GM12878 (cell line): ENCODE measurements around the gene PSPC1. TPM values are rescaled to one million over a fixed set of nuclear protein-coding genes. Genes with fewer than 3 reads are reported as not detected.

Source experiments
- ATAC-seq: fragments of 200-7000 bp; cut with Tn5 transposase; 3 replicates; pipeline ENCODE4 v1.9.1; 2020; ENCODE audit warnings: mild to moderate bottlenecking, moderate library complexity
- BruUV-seq: library from RNA; stranded (reverse); fragments of 400-500 nt; replicated peaks from 2 replicates; lab custom pipeline; 2021; lab: Mats Ljungman, UMichigan
- CTCF ChIA-PET: fragments of 300-600 bp; sonication (Branson Sonifier 250); formaldehyde crosslinking; extraction: SDS; loops from one replicate; lab custom pipeline; 2021; ENCODE audit warnings: inconsistent platforms; lab: Yijun Ruan, JAX
- POLR2A ChIA-PET: fragments of 350-600 bp; formaldehyde crosslinking; extraction: SDS; loops from one replicate; lab custom pipeline; 2021; ENCODE audit warnings: inconsistent platforms; lab: Charles Lee
- RAD21 ChIA-PET: fragments of 300-600 bp; sonication (Branson Sonifier 250); formaldehyde crosslinking; loops from one replicate; lab custom pipeline; 2023; ENCODE audit warnings: antibody characterized with exemption; ENCODE audit not compliant: unreplicated experiment; lab: Charles Lee
- SMC1A ChIA-PET: fragments of 300-600 bp; sonication (Branson Sonifier 250); formaldehyde crosslinking; loops from one replicate; lab custom pipeline; 2023; ENCODE audit not compliant: unreplicated experiment, uncharacterized antibody; lab: Charles Lee
- DNase-seq: peaks from one replicate; pipeline ENCODE4 v3.0.0-alpha.2; 2011; ENCODE audit warnings: low read depth, low spot score
- FAIRE-seq: peaks from 3 replicates; lab custom pipeline; 2011; peaks lifted over from hg19 to GRCh38; lab: Jason Lieb, UNC
- H2AFZ ChIP-seq: 2 replicates; pipeline ENCODE4 v1.6.0; 2011; ENCODE audit warnings: low read depth, low read length, control low read depth; ENCODE audit not compliant: control insufficient read depth
- H3K27ac ChIP-seq: 2 replicates; pipeline ENCODE4 v1.5.1; 2011; ENCODE audit warnings: control low read depth; ENCODE audit not compliant: control insufficient read depth, insufficient read depth
- H3K27me3 ChIP-seq, 2 experiments: replicated peaks in 1 of 2; 2 replicates each; pipeline versions ENCODE4 v1.6.0 to v1.6.1; 2011; ENCODE audit warnings: low read length in 1 of 2; ENCODE audit not compliant: control insufficient read depth in 2 of 2, insufficient read depth in 2 of 2
- H3K36me3 ChIP-seq, 2 experiments: 2 replicates each; pipeline ENCODE4 v1.5.1; 2011; ENCODE audit warnings: low read length in 1 of 2; ENCODE audit not compliant: control insufficient read depth in 2 of 2, insufficient read depth in 2 of 2
- H3K4me1 ChIP-seq: 2 replicates; pipeline ENCODE4 v1.6.1; 2011; ENCODE audit warnings: mild to moderate bottlenecking, low read length, moderate library complexity, mixed read lengths; ENCODE audit not compliant: control insufficient read depth, insufficient read depth
- H3K4me2 ChIP-seq: 2 replicates; pipeline ENCODE4 v1.6.0; 2011; ENCODE audit warnings: control low read depth; ENCODE audit not compliant: control insufficient read depth, insufficient read depth
- H3K4me3 ChIP-seq: fragments of 200-600 bp; sonication (generic); 2 replicates; pipeline ENCODE4 v1.5.1; 2016
- H3K79me2 ChIP-seq: 2 replicates; pipeline ENCODE4 v1.6.0; 2011; ENCODE audit warnings: low read length; ENCODE audit not compliant: control insufficient read depth, insufficient read depth
- H3K9ac ChIP-seq: 2 replicates; pipeline ENCODE4 v1.8.0; 2011; ENCODE audit warnings: low read length, control low read depth, mixed read lengths; ENCODE audit not compliant: control insufficient read depth, insufficient read depth
- H3K9me3 ChIP-seq: replicated peaks from 3 replicates; pipeline ENCODE4 v1.5.1; 2011; ENCODE audit warnings: mild to moderate bottlenecking, low read length; ENCODE audit not compliant: control insufficient read depth, insufficient read depth
- H4K20me1 ChIP-seq: 2 replicates; pipeline ENCODE4 v1.6.0; 2011; ENCODE audit not compliant: control insufficient read depth, insufficient read depth
- ASH2L ChIP-seq: fragments of 300-600, 200-600 bp; sonication (generic); IDR thresholded peaks from 2 replicates; pipeline ENCODE4 v1.6.1; 2017; ENCODE audit warnings: low read depth, mild to moderate bottlenecking, borderline replicate concordance
- BACH1 ChIP-seq: fragments of 450-650 bp; IDR thresholded peaks from 2 replicates; pipeline ENCODE4 v1.6.1; 2017; ENCODE audit warnings: mild to moderate bottlenecking, borderline replicate concordance
- CBX3 ChIP-seq: fragments of 200-600 bp; sonication (generic); IDR thresholded peaks from 2 replicates; pipeline ENCODE4 v1.6.1; 2016; ENCODE audit warnings: low read depth, borderline replicate concordance
- FOXK2 ChIP-seq: fragments of 450-650 bp; IDR thresholded peaks from 2 replicates; pipeline ENCODE4 v1.6.1; 2017; ENCODE audit warnings: mild to moderate bottlenecking, moderate library complexity
- GABPA ChIP-seq: IDR thresholded peaks from 2 replicates; pipeline ENCODE4 v1.6.1; 2014; ENCODE audit warnings: antibody characterized with exemption, low read depth, mild to moderate bottlenecking, inconsistent platforms
- HDGF ChIP-seq: fragments of 450-650 bp; IDR thresholded peaks from 2 replicates; pipeline ENCODE4 v1.6.1; 2016; ENCODE audit warnings: antibody characterized with exemption
- PML ChIP-seq: IDR thresholded peaks from 2 replicates; pipeline ENCODE4 v1.6.1; 2012; ENCODE audit warnings: low read length, inconsistent platforms
- POLR2AphosphoS2 ChIP-seq: IDR thresholded peaks from 2 replicates; pipeline ENCODE4 v1.6.1; 2011; ENCODE audit warnings: low read depth, mild to moderate bottlenecking, low read length, improper control_type of control experiment, moderate library complexity
- RBBP5 ChIP-seq: fragments of 200-600 bp; sonication (generic); conservative IDR thresholded peaks from 2 replicates; pipeline ENCODE4 v1.6.1; 2016
- SIN3A ChIP-seq: IDR thresholded peaks from 2 replicates; pipeline ENCODE4 v1.6.1; 2012; ENCODE audit warnings: low read depth, low read length, improper control_type of control experiment
- SREBF1 ChIP-seq: IDR thresholded peaks from 2 replicates; pipeline ENCODE4 v1.6.1; 2012; ENCODE audit warnings: mild to moderate bottlenecking, low read length
- SUPT20H ChIP-seq: IDR thresholded peaks from 2 replicates; pipeline ENCODE4 v1.6.1; 2011; ENCODE audit warnings: low read depth, mild to moderate bottlenecking, low read length, moderate library complexity, borderline replicate concordance; ENCODE audit not compliant: control insufficient read depth
- ZZZ3 ChIP-seq: IDR thresholded peaks from 2 replicates; pipeline ENCODE4 v1.6.1; 2011; ENCODE audit warnings: low read depth; ENCODE audit not compliant: control insufficient read depth, insufficient read length
- WGBS: methylation state at CpG from one replicate; pipeline ENCODE4 v1.1.6; 2016; ENCODE audit warnings: low lambda C conversion rate; ENCODE audit not compliant: insufficient replicate concordance, insufficient coverage; ENCODE audit errors: missing lambda C conversion rate; 5-methylcytosine and 5-hydroxymethylcytosine counted together
- in situ Hi-C: fragments of 300-500 bp; cut with MboI; formaldehyde crosslinking; loops from 9 replicates; pipeline ENCODE4 v1.14.3; 2018; ENCODE audit warnings: mixed read lengths
- intact Hi-C: fragments of 100-400 bp; cut with micrococcal nuclease; formaldehyde crosslinking; loops from one replicate; pipeline ENCODE4 v1.14.2; 2022; ENCODE audit not compliant: unreplicated experiment
- polyA plus RNA-seq, 11 experiments: library from polyadenylated mRNA; depleted of rRNA in 4 of 11; unstranded in 6 of 11; stranded (reverse) in 5 of 11; fragments of >200 nt; fragmentation: Nextera tagmentation in 4 of 11; fragmentation: Illumina TruSeq in 1 of 11; extraction: Ambion mirVana in 4 of 11; extraction: Trizol in 1 of 11; gene quantifications; 1 replicate in 1 of 11; 2 replicates in 10 of 11; pipeline versions ENCODE4 v1.2.1 to v1.2.3, GENCODE V29; 2011 to 2016; ENCODE audit warnings: inconsistent platforms in 2 of 11, missing spikeins in 2 of 11, low read depth in 1 of 11
- total RNA-seq, 4 experiments: library from RNA; depleted of rRNA in 3 of 4; stranded (reverse); fragments of >200 nt in 3 of 4; fragmentation: Illumina TruSeq in 1 of 4; extraction: Trizol in 1 of 4; gene quantifications; 2 replicates each; pipeline versions ENCODE4 v1.2.1 to v1.2.3, GENCODE V29; 2013 to 2021
- TF ChIP-seq, protein P1 (sequence below): fragments of 450-650 bp; formaldehyde crosslinking; IDR thresholded peaks from 2 replicates; pipeline ENCODE4 v1.5.0; 2022; ENCODE audit warnings: mild to moderate bottlenecking, missing genetic modification characterization
- TF ChIP-seq, protein P2 (sequence below): fragments of 150-350 bp; IDR thresholded peaks from 2 replicates; pipeline ENCODE4 v1.6.1; 2016; ENCODE audit warnings: low read depth, low read length
- TF ChIP-seq, protein P3 (sequence below): fragments of 450-650 bp; IDR thresholded peaks from 2 replicates; pipeline ENCODE4 v1.6.1; 2018; ENCODE audit warnings: borderline replicate concordance, mild to moderate bottlenecking; ENCODE audit not compliant: partially characterized antibody

PSPC1 gene
- total and polyA plus RNA-seq, 10 of the 15 experiments (the other 5 are each of a cell fraction or from before 2014, with no cell fraction given) = 17.7 to 76.3 (median 66.8) TPM

DNA sequence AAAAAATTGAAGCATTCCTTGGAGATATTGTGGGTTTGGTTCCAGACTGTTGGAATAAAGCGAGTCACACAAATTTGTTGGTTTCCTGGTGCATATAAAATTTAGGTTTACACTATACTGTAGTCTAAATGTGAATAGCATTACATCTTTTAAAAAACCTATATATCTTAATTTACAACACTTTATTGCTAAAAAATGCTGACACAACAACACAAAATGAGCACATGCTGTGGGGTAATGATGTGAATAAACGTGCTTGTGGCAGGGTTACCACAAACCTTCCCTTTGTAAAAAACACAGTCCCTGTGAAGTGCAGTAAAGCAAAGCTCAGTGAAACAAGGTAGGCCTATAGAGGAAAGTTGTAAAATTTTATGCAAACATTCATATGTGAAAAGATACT lies 121.6 kb downstream of the PSPC1 start:
- CTCF ChIA-PET = interaction anchor here (1.5 kb wide), 1 partner anchor 16 kb away, joined by 3 read pairs; no protein-coding TSS in a partner anchor
- Histone ChIP-seq H3K79me2 (no peaks in the 10 kb centered on the region), H2AFZ (no peak overlapping the region), H3K4me1 (0 out of 2 replicates have a peak, but pooled peaks cover 5% of the 10 kb centered on the region), H3K27ac (no peak overlapping the region), H3K9me3 (no peaks in the 10 kb centered on the region), H3K4me3 (no peak overlapping the region), H4K20me1 (no peaks in the 10 kb centered on the region; the same call in 1 of the 2 replicates), H3K4me2 (no peak overlapping the region), H3K9ac (no peak overlapping the region), H3K36me3 (peaks cover 10 to 36% of the 10 kb centered on the region in 2 experiments), H3K27me3 (no peaks in the 10 kb centered on the region)
- in situ Hi-C loops (no loop called here), intact Hi-C loops (no loop called here)
- WGBS = 50% methylated on average over 2 of the region's 2 CpGs
- BruUV-seq = no TSS peak
- RAD21 ChIA-PET = no interaction called here
- DNase-seq (no peak), ATAC-seq (no peak), FAIRE-seq (no peak)
- POLR2A ChIA-PET = no interaction called here
- SMC1A ChIA-PET = no interaction called here
- no peak for TF ChIP-seq SREBF1
- no peak for TF ChIP-seq SUPT20H
- TF ChIP-seq, protein P1, sequence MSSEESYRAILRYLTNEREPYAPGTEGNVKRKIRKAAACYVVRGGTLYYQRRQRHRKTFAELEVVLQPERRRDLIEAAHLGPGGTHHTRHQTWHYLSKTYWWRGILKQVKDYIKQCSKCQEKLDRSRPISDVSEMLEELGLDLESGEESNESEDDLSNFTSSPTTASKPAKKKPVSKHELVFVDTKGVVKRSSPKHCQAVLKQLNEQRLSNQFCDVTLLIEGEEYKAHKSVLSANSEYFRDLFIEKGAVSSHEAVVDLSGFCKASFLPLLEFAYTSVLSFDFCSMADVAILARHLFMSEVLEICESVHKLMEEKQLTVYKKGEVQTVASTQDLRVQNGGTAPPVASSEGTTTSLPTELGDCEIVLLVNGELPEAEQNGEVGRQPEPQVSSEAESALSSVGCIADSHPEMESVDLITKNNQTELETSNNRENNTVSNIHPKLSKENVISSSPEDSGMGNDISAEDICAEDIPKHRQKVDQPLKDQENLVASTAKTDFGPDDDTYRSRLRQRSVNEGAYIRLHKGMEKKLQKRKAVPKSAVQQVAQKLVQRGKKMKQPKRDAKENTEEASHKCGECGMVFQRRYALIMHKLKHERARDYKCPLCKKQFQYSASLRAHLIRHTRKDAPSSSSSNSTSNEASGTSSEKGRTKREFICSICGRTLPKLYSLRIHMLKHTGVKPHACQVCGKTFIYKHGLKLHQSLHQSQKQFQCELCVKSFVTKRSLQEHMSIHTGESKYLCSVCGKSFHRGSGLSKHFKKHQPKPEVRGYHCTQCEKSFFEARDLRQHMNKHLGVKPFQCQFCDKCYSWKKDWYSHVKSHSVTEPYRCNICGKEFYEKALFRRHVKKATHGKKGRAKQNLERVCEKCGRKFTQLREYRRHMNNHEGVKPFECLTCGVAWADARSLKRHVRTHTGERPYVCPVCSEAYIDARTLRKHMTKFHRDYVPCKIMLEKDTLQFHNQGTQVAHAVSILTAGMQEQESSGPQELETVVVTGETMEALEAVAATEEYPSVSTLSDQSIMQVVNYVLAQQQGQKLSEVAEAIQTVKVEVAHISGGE (CRISPR knock-in tag) = no peak
- TF ChIP-seq RBBP5 = no peak
- TF ChIP-seq ASH2L = no peak
- TF ChIP-seq HDGF = no peak
- TF ChIP-seq, protein P2, sequence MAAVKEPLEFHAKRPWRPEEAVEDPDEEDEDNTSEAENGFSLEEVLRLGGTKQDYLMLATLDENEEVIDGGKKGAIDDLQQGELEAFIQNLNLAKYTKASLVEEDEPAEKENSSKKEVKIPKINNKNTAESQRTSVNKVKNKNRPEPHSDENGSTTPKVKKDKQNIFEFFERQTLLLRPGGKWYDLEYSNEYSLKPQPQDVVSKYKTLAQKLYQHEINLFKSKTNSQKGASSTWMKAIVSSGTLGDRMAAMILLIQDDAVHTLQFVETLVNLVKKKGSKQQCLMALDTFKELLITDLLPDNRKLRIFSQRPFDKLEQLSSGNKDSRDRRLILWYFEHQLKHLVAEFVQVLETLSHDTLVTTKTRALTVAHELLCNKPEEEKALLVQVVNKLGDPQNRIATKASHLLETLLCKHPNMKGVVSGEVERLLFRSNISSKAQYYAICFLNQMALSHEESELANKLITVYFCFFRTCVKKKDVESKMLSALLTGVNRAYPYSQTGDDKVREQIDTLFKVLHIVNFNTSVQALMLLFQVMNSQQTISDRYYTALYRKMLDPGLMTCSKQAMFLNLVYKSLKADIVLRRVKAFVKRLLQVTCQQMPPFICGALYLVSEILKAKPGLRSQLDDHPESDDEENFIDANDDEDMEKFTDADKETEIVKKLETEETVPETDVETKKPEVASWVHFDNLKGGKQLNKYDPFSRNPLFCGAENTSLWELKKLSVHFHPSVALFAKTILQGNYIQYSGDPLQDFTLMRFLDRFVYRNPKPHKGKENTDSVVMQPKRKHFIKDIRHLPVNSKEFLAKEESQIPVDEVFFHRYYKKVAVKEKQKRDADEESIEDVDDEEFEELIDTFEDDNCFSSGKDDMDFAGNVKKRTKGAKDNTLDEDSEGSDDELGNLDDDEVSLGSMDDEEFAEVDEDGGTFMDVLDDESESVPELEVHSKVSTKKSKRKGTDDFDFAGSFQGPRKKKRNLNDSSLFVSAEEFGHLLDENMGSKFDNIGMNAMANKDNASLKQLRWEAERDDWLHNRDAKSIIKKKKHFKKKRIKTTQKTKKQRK = no peak
- no peak for TF ChIP-seq ZZZ3
- TF ChIP-seq BACH1 = no peak
- TF ChIP-seq POLR2AphosphoS2 = no peak
- no peak for TF ChIP-seq FOXK2
- no peak for TF ChIP-seq PML
- TF ChIP-seq, protein P3, sequence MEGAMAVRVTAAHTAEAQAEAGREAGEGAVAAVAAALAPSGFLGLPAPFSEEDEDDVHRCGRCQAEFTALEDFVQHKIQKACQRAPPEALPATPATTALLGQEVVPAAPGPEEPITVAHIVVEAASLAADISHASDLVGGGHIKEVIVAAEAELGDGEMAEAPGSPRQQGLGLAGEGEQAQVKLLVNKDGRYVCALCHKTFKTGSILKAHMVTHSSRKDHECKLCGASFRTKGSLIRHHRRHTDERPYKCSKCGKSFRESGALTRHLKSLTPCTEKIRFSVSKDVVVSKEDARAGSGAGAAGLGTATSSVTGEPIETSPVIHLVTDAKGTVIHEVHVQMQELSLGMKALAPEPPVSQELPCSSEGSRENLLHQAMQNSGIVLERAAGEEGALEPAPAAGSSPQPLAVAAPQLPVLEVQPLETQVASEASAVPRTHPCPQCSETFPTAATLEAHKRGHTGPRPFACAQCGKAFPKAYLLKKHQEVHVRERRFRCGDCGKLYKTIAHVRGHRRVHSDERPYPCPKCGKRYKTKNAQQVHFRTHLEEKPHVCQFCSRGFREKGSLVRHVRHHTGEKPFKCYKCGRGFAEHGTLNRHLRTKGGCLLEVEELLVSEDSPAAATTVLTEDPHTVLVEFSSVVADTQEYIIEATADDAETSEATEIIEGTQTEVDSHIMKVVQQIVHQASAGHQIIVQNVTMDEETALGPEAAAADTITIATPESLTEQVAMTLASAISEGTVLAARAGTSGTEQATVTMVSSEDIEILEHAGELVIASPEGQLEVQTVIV = no peak
- no peak for TF ChIP-seq CBX3
- TF ChIP-seq GABPA = no peak
- no peak for TF ChIP-seq SIN3A
